GM18867 (cell line): ENCODE data around the gene MORN4.
"Not testable (repeated sequence)": the region's sequence is repeated elsewhere in the genome, so short reads cannot be mapped to it uniquely, and the experiment has no call there.

Experiments
- ATAC-seq: cut with Tn5 transposase; IDR thresholded peaks from one replicate; pipeline ENCODE4 v1.9.1; 2021; ENCODE audit warnings: mild to moderate bottlenecking, moderate library complexity; ENCODE audit not compliant: unreplicated experiment

The MORN4 gene

DNA sequence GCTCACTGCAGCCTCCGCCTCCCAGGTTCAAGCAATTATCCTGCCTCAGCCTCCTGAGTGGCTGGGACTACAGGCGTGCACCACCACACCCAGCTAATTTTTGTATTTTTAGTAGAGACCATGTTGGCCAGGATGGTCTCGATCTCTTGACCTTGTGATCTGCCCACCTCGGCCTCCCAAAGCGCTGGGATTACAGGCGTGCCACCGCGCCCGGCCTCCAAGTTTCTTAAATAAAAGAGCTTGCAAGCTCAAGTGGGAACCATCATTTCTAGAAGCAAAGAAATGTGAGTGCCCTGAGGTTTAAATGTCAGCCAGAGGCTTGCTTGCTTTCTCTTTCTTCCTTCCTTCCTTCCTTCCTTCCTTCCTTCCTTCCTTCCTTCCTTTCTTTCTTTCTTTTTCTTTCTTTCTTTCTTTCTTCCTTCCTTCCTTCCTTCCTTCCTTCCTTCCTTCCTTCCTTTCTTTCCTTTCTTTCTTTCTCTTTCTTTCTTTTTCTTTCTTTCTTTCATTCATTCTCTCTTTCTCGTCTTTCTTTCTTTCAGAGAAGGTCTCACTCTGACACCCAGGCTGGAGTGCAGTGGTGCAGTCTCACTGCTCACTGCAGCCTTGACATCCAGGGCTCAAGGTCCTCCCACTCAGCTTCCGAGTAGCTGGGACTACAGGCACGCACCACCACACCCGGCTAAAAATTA lies 9.3 kb upstream of the MORN4 start:
- ATAC-seq = not testable (repeated sequence)

GRCh38 chr10:97640868-97641811 lies 7.8 kb upstream of the MORN4 start:
- peak; percentile 26 for ATAC-seq

- peak; percentile 98 for ATAC-seq
Observed at GRCh38 chr10:97640174-97640867, 7.0 kb upstream of the MORN4 start, which contains the start of gene PI4K2A. Gene PI4K2A (plus strand): TSS chr10:97640671. CDS start chr10:97640743, 72 bp downstream.

DNA sequence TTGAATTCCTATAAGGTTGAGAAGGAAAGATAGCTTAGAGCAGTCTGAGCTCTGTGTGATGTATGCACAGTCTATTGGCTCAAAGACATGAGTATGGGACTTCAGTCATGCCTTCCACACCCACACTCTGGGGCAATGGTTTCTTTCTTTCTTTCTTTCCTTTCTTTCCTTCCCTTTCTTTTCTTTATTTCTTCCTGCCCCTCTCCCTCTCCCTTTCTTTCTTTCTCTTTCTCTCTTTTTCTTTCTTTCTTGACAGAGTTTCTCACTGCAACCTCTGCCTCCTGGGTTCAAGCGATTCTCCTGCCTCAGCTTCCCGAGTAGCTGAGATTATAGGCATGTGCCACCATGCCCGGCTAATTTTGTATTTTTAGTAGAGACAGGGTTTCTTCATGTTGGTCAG lies 5.8 kb upstream of the MORN4 start:
- ATAC-seq = not testable (repeated sequence)

DNA sequence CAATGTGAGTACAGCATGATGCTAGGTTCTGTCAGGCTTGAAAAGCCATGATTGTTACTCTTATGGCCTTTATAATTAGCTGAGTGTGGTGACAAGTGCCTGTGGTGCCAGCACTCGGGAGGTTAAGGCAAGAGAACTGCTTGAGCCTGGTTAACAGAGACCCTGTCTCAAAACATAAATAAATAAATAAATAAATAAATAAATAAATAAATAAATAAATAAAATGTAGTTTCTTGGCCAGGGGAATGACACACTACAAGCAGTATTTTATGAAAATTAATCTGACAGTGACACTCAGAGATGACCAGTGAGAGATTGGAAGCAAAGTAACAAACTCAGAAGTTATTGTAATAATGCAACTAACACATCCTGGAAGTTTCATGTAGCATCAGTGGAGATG lies 2.3 kb upstream of the MORN4 start:
- no peak for ATAC-seq

- no peak for ATAC-seq
Observed at GRCh38 chr10:97633921-97634320, 621 bp upstream of the MORN4 start.

- no peak for ATAC-seq
Observed at GRCh38 chr10:97631098-97631497, 2.2 kb downstream of the MORN4 start.

DNA sequence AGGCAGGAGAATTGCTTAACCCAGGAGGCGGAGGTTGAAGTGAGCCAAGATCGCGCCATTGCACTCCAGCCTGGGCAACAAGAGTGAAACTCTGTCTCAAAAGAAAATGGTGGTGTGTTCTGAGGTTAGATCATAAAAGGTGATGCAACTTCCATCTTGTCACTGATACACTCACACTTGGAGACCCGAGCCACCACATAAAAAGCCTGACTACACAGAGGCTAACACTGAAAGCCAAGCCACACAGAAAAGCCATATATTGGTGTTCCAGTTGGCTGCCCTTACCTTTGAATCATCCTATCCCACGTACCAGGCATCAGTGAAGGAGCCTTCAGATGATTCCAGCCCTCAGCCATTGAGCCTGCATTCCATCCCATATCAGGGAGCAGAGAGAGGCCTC lies 4.0 kb downstream of the MORN4 start:
- no peak for ATAC-seq

DNA sequence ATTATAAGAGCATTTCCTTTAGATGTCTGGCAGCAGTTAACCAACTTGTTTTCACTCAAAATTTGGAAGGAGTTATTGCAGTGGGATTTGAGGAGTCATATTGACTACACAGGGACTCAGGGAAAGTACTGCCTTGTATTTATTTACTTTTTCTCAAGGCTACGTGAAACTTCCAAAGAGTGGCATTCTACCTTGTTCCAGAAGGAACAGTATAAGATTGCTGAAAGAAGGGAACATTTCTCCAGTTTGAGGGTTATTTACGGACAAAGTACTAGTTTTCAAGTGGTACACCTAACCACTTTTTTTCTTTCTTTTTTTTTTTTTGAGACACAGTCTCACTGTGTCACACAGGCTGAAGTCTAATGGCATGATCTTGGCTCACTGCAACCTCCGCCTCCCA lies 5.1 kb downstream of the MORN4 start:
- no peak for ATAC-seq

DNA sequence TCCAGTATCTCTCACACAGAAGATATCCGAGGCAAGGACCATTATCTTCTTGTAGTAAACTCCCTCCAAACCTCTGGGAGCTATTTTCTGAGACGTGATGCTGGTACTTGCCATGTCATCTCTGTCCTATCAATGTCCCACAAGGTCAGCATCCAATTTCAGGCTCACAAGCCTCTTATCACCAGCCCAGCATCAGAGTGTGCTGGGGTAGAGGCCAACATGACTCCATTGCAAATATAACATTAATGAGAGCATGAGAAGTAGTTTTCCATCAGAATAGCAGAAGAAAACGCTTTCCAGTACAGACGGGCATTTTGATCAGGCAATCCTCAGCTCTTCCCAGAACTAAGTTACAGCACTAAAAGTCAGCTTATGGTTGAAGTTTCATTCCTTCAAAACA lies 5.6 kb downstream of the MORN4 start:
- ATAC-seq = no peak

DNA sequence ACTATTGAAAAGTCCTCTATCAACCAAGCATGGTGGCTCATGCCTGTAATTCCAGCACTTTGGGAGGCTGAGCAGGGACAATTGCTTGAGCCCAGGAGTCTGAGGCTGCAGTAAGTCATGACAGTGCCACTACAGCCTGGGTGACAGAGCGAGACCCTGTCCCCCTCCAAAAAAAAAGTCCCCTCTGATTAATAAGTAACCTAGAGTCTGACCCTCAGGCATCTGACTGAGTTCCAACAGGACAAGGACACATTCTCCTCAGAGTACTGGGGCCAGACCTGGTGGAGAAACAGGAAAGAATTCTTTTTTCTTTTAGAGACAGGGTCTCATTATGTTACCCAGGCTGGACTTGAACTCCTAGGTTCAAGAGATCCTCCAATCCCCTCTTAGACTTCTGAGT lies 10.0 kb downstream of the MORN4 start:
- no peak for ATAC-seq

DNA sequence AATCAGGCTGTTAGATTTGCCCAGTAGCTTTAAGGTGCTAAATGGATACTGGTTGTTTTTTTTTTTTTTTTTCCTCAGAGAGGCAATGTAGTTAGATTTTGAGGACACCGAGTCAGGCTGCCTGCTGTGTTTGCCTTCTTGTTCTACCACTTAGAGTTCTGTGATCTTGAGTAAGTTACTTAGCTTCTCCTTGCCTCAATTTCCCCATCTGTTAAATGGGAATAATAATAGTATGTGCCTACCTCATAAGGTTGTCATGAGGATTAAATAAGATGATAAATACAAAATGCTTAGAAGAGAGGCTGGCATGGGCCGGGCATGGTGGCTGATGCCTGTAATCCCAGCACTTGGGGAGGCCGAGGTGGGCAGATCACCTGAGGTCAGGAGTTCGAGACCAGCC lies 14.6 kb downstream of the MORN4 start:
- no peak for ATAC-seq

- ATAC-seq = no peak
Observed at GRCh38 chr10:97618285-97618684, 15.0 kb downstream of the MORN4 start.

DNA sequence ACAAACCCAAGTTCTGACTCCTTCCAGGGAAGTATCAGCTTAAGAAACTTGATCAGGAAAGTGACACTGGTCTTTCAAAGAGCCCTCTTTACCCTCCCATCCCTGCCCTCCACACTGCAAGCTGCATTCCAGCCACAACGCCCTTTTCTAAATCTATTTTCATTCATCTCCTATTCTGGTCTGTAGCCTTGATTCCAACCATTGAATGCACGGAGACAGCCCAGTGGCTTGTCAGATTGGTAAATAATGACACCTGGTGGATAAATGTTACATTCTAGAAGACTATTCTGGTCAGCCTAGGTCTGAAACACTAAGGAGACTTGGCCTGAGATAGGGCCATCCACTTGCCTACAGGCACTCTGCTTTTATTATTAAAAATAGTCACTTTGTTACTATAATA lies 20.9 kb downstream of the MORN4 start:
- no peak for ATAC-seq

- no peak for ATAC-seq
Observed at GRCh38 chr10:97611473-97611872, 21.8 kb downstream of the MORN4 start.

- no peak for ATAC-seq
Observed at GRCh38 chr10:97608991-97609561, 24.2 kb downstream of the MORN4 start.

DNA sequence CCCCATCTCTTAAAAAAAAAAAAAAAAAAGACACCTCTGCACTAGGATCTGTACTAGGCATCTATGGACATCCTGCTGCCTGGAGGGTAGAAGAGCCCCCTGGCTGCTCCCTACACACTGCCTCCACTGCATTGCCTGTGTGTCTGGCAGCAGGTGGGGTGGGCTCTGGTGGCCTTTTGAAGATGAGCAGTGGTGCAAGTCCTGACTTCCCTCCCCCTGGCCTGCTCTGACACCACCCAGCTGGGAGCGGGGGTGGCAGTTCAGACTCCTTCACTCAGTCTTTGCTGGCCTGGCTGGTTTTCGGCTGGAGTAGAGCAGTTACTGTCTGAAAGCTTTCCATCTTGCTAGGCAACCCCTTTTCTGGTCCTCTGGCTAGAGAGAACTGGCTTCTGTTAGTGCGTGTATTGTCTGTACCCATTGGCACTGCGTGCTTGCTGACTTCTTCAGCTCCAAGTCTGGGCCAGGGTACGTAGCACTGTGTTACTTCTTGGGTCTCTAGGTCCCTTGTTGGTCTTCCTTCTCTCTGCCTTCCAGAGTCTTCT lies 26.1 kb downstream of the MORN4 start:
- no peak for ATAC-seq

DNA sequence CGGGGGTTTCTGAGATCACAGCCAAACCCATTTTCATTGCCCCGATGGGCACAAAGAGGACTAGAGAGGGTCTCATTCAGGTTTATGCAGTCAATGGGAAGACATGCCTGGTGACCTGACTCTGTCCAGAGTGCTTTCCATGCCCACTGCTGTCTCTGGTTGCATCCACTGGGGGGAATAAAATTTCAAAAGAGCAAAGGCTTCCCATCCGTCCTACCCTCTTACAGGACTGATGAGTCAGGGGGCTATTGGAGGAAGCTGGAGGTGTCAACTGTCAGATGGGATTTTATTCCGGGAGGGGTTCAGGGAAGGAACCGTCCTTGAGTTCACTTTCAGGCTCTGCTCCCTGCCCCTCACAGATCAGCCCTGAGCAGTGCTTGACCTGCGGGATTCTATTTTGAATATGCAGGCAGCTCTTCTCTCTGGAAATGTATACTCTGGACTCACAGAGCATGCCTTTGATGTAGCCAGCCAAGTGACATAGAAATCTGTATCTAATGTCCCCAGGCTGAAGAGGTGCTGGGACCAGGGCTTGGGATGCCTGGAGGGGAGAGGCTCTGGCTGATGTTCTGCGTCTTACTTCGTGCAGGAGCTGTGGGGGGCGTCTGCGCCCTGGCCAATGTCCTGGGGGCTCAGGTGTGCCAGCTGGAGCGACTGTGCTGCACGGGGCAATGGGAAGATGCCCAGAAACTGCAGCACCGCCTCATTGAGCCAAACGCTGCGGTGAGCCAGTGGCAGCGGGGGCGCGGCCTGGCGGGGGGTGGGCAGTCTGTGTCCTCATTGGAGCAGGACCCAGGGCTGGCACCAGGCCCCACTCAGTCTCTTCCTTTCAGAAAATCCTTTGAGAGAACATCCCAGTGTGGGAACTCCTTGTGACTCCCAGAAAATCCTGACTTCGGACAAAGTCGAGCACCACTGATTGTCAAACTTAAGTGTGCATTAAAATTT lies 31.8 kb downstream of the MORN4 start:
- ATAC-seq = no peak

DNA sequence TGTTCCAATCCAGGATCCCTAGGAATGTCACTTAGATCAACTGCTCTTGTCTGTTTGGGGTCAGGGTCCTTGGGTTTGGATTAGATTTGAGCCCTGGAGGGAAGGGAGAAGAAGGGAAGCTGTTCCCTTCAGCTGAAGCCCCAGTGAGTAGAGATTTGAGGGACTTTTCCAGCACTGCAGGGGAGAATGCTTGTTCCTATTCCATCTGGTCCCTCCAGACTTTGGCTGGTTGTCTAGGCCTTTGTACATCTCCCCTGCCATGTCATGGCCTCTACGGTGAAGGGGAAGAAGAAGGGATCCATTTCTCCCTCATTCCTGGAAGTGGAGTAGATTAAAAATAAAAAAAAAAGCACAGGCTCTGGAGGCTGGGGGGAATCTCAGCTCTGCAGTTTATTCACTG lies 32.7 kb downstream of the MORN4 start:
- ATAC-seq = no peak

DNA sequence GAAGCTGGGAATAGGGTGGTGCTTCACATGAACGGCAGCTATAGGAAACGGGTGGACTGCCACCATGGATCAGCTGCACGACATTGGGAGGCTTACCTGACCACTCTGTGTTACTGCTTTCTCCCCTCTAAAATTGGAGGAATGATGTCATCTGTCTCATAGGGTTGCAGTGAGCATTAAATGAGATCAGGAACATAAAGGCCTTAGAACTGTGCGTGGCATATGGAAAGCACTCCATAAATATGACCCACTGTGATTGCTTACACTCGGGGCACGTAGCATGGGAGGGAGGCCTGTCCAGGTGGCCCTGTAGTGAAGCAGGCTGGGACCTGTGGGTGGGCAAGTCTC lies 34.1 kb downstream of the MORN4 start:
- ATAC-seq = no peak
